Mesendoderm (in vitro differentiated cells): ENCODE results near the gene FLYWCH1.

Experiments used
- DNase-seq: peaks from one replicate; pipeline ENCODE4 v3.0.0; 2013
- H2AK5ac ChIP-seq: 2 replicates; pipeline ENCODE4 v1.6.1; 2013; ENCODE audit warnings: low read length, inconsistent platforms
- H2BK120ac ChIP-seq: 2 replicates; pipeline ENCODE4 v1.6.1; 2013; ENCODE audit warnings: low read depth, mild to moderate bottlenecking, low read length, moderate library complexity, mixed read lengths
- H2BK15ac ChIP-seq: replicated peaks from 2 replicates; pipeline ENCODE4 v1.6.1; 2013; ENCODE audit warnings: low read depth, mild to moderate bottlenecking, moderate library complexity
- H2BK5ac ChIP-seq: 2 replicates; pipeline ENCODE4 v1.6.1; 2013; ENCODE audit warnings: low read length, inconsistent platforms
- H3K18ac ChIP-seq: 2 replicates; pipeline ENCODE4 v1.6.1; 2013; ENCODE audit warnings: mild to moderate bottlenecking, low read length, mixed read lengths
- H3K23ac ChIP-seq: one replicate; pipeline ENCODE4 v1.6.1; 2013; ENCODE audit warnings: low read length
- H3K27ac ChIP-seq: 2 replicates; pipeline ENCODE4 v1.5.1; 2013; ENCODE audit warnings: low read depth, mild to moderate bottlenecking, inconsistent platforms, low read length, moderate library complexity
- H3K27me3 ChIP-seq: 2 replicates; pipeline ENCODE4 v1.6.1; 2013; ENCODE audit warnings: low read length, control low read depth, mild to moderate bottlenecking, inconsistent platforms; ENCODE audit not compliant: insufficient read depth, poor library complexity
- H3K36me3 ChIP-seq: 2 replicates; pipeline ENCODE4 v1.6.1; 2013; ENCODE audit warnings: low read length, inconsistent platforms; ENCODE audit not compliant: control insufficient read depth, insufficient read depth
- H3K4ac ChIP-seq: one replicate; pipeline ENCODE4 v1.6.1; 2013; ENCODE audit warnings: low read depth, mild to moderate bottlenecking, low read length, moderate library complexity
- H3K4me1 ChIP-seq: 2 replicates; pipeline ENCODE4 v1.6.1; 2013; ENCODE audit warnings: low read depth, low read length, inconsistent platforms; ENCODE audit not compliant: control insufficient read depth
- H3K4me2 ChIP-seq: 2 replicates; pipeline ENCODE4 v1.6.1; 2013; ENCODE audit warnings: low read length
- H3K4me3 ChIP-seq: 2 replicates; pipeline ENCODE4 v1.5.1; 2013; ENCODE audit warnings: mild to moderate bottlenecking, low read length
- H3K56ac ChIP-seq: one replicate; pipeline ENCODE4 v1.6.1; 2013; ENCODE audit warnings: low read length
- H3K79me1 ChIP-seq: 2 replicates; pipeline ENCODE4 v1.6.1; 2013; ENCODE audit warnings: low read length, inconsistent platforms
- H3K79me2 ChIP-seq: 2 replicates; pipeline ENCODE4 v1.6.1; 2013; ENCODE audit warnings: mild to moderate bottlenecking, low read length; ENCODE audit not compliant: control insufficient read depth, insufficient read depth
- H3K9ac ChIP-seq: 2 replicates; pipeline ENCODE4 v1.6.1; 2013; ENCODE audit warnings: low read length, inconsistent platforms
- H4K5ac ChIP-seq: one replicate; pipeline ENCODE4 v1.6.1; 2013; ENCODE audit warnings: low read length
- H4K8ac ChIP-seq: one replicate; pipeline ENCODE4 v1.6.1; 2013; ENCODE audit warnings: low read depth, mild to moderate bottlenecking, control low read depth, low read length, moderate library complexity
- WGBS: extraction: QIAGEN DNeasy Blood & Tissue Kit; methylation state at CpG from one replicate; pipeline ENCODE4 v1.1.7; 2013; ENCODE audit warnings: low lambda C conversion rate, missing lambda C conversion rate; ENCODE audit not compliant: insufficient coverage; ENCODE audit errors: extremely low coverage; 5-methylcytosine and 5-hydroxymethylcytosine counted together

Gene FLYWCH1

GRCh38 chr16:2968738-2969544, 57.2 kb downstream of the FLYWCH1 start, which contains the start of gene PAQR4:
TSS of gene PAQR4 (plus strand) at chr16:2969348. CDS start at chr16:2969675, 327 bp downstream.
- H3K79me2 ChIP-seq = peaks cover 4% of the 10 kb centered on the region
- H2AK5ac ChIP-seq = no peak within 1 kb of the TSS
- H3K23ac ChIP-seq = peak within 1 kb of the TSS; percentile 89
- H4K8ac ChIP-seq = no peak within 1 kb of the TSS
- H3K4me1 ChIP-seq = no peaks in the 10 kb centered on the region
- H2BK15ac ChIP-seq = no peak within 1 kb of the TSS
- peak; percentile 94 for DNase-seq
- peak within 1 kb of the TSS; percentile 40 for H3K4ac ChIP-seq
- peaks cover 4% of the 10 kb centered on the region for H3K79me1 ChIP-seq
- H3K4me2 ChIP-seq = peak within 1 kb of the TSS; percentile 88
- H3K56ac ChIP-seq = peak within 1 kb of the TSS; percentile 96
- no peak within 1 kb of the TSS for H2BK120ac ChIP-seq
- H2BK5ac ChIP-seq = no peak within 1 kb of the TSS
- no CpG with 5 or more reads among the region's 98 CpGs for WGBS
- H3K9ac ChIP-seq = peak within 1 kb of the TSS; percentile 92
- H3K27ac ChIP-seq = peak within 1 kb of the TSS; percentile 44
- peak within 1 kb of the TSS; percentile 35 for H3K18ac ChIP-seq
- no peaks in the 10 kb centered on the region for H3K27me3 ChIP-seq
- H4K5ac ChIP-seq = no peak within 1 kb of the TSS
- peak within 1 kb of the TSS; percentile 76 for H3K4me3 ChIP-seq
- H3K36me3 ChIP-seq = peaks cover 4% of the 10 kb centered on the region

GRCh38 chr16:2969545-2970521, 58.1 kb downstream of the FLYWCH1 start:
- WGBS = no CpG with 5 or more reads among the region's 83 CpGs
- H3K23ac ChIP-seq = peak overlapping the region; percentile 89
- H2BK120ac ChIP-seq = no peak overlapping the region
- no peaks in the 10 kb centered on the region for H3K27me3 ChIP-seq
- H2BK5ac ChIP-seq = no peak overlapping the region
- no peak overlapping the region for H4K8ac ChIP-seq
- peak; percentile 90 for DNase-seq
- H3K27ac ChIP-seq = peak overlapping the region; percentile 44
- peaks cover 4% of the 10 kb centered on the region for H3K79me1 ChIP-seq
- peak overlapping the region; percentile 76 for H3K4me3 ChIP-seq
- H3K36me3 ChIP-seq = peaks cover 4% of the 10 kb centered on the region
- H3K56ac ChIP-seq = peak overlapping the region; percentile 96
- H2BK15ac ChIP-seq = no peak overlapping the region
- H3K79me2 ChIP-seq = peaks cover 4% of the 10 kb centered on the region
- no peaks in the 10 kb centered on the region for H3K4me1 ChIP-seq
- H2AK5ac ChIP-seq = no peak overlapping the region
- peak overlapping the region; percentile 40 for H3K4ac ChIP-seq
- peak overlapping the region; percentile 35 for H3K18ac ChIP-seq
- H3K9ac ChIP-seq = peak overlapping the region; percentile 92
- no peak overlapping the region for H4K5ac ChIP-seq
- peak overlapping the region; percentile 85 for H3K4me2 ChIP-seq

- DNase-seq = peak; percentile 23
- H4K5ac ChIP-seq = no peak overlapping the region
- no peak overlapping the region for H2BK120ac ChIP-seq
- no peaks in the 10 kb centered on the region for H3K4me1 ChIP-seq
- H2BK5ac ChIP-seq = no peak overlapping the region
- peak overlapping the region; percentile 92 for H3K9ac ChIP-seq
- no peak overlapping the region for H2BK15ac ChIP-seq
- H3K79me1 ChIP-seq = peaks cover 4% of the 10 kb centered on the region
- no peak overlapping the region for H3K4me3 ChIP-seq
- no peak overlapping the region for H4K8ac ChIP-seq
- no CpG with 5 or more reads among the region's 6 CpGs for WGBS
- peak overlapping the region; percentile 48 for H3K23ac ChIP-seq
- H3K56ac ChIP-seq = peak overlapping the region; percentile 87
- no peak overlapping the region for H3K27ac ChIP-seq
- H3K79me2 ChIP-seq = peaks cover 4% of the 10 kb centered on the region
- H3K4me2 ChIP-seq = peak overlapping the region; percentile 85
- no peaks in the 10 kb centered on the region for H3K27me3 ChIP-seq
- no peak overlapping the region for H3K4ac ChIP-seq
- H3K36me3 ChIP-seq = peaks cover 4% of the 10 kb centered on the region
- H3K18ac ChIP-seq = no peak overlapping the region
- no peak overlapping the region for H2AK5ac ChIP-seq
Observed at GRCh38 chr16:2970563-2970962, 58.8 kb downstream of the FLYWCH1 start.

GRCh38 chr16:2971134-2971984, 59.6 kb downstream of the FLYWCH1 start:
- H2BK5ac ChIP-seq = no peak overlapping the region
- H2AK5ac ChIP-seq = no peak overlapping the region
- peaks cover 6% of the 10 kb centered on the region for H3K36me3 ChIP-seq
- H3K18ac ChIP-seq = no peak overlapping the region
- peak overlapping the region; percentile 92 for H3K9ac ChIP-seq
- H3K4me3 ChIP-seq = no peak overlapping the region
- no peak overlapping the region for H2BK120ac ChIP-seq
- H4K5ac ChIP-seq = no peak overlapping the region
- H3K4ac ChIP-seq = no peak overlapping the region
- H3K27me3 ChIP-seq = no peaks in the 10 kb centered on the region
- H3K56ac ChIP-seq = no peak overlapping the region
- no peak for DNase-seq
- H2BK15ac ChIP-seq = no peak overlapping the region
- H3K79me1 ChIP-seq = peaks cover 4% of the 10 kb centered on the region
- no peaks in the 10 kb centered on the region for H3K4me1 ChIP-seq
- H3K79me2 ChIP-seq = peaks cover 4% of the 10 kb centered on the region
- no CpG with 5 or more reads among the region's 35 CpGs for WGBS
- no peak overlapping the region for H3K4me2 ChIP-seq
- H3K27ac ChIP-seq = no peak overlapping the region
- no peak overlapping the region for H3K23ac ChIP-seq
- H4K8ac ChIP-seq = no peak overlapping the region
